ENCODE results near the gene TDRD1.

- TF ChIP-seq EP300 (IDR thresholded peaks at IDR 0.05) (no peak), POLR2A (IDR thresholded peaks at IDR 0.05) (no peak), POLR2AphosphoS5 (IDR thresholded peaks at IDR 0.05) (no peak), CTCF (IDR thresholded peaks at IDR 0.05) (no peak)
Measured at GRCh38 chr10:114173603-114173920, 5.6 kb upstream of the TDRD1 start.

Data from sigmoid colon (tissue), 4 donors.